ENCODE measurements around the gene IQSEC2.

DNA sequence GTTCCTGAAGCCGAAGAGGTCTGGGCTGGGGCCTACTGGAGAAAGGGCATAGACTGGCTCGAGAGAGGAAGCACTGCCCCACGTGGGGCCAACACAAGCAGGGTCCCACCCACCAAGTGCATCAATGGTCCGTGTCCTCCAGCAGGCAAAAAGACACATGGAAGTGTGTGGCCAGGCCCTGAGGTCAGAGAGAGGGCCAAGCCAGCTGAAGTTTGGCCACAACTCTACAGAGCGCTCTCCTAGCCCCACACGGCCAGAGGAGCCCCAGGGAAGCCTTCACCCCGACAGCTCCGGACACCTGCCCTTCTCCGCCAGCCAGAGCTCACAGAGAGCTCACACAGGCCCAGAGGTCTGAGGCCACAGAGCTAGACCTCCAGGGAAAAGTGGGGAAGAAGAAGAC is 47.8 kb downstream of the IQSEC2 start:
- no peak for TF ChIP-seq POLR2AphosphoS5 (IDR thresholded peaks at IDR 0.05; ENCODE audit: borderline replicate concordance, low read depth, low read length)
- TF ChIP-seq EZH2 (IDR thresholded peaks at IDR 0.05): no peak
- no peak for TF ChIP-seq FOXP2 (optimal IDR thresholded peaks at IDR 0.05; ENCODE audit: control extremely low read depth, extremely low read length, insufficient read depth)
